Activated CD8-positive, alpha-beta memory T cell treated with anti-CD3 and anti-CD28 coated beads, Interleukin-2, amount 50 U/mL, for 24 hours (primary cell): ENCODE measurements around the gene CDK6.

Experiments used
- DNase-seq: peaks from one replicate; pipeline ENCODE4 v3.0.0-alpha.2; 2020; ENCODE audit errors: extremely low read depth

CDK6 gene

GRCh38 chr7:92681633-92682032 is 154.7 kb downstream of the CDK6 start:
- DNase-seq, result no peak

- no peak for DNase-seq
These were observed 155.9 kb downstream of the CDK6 start for GRCh38 chr7:92680442-92680841.

- DNase-seq, result no peak
These were observed 158.0 kb downstream of the CDK6 start for GRCh38 chr7:92678291-92678920.

- no peak for DNase-seq
These were observed 162.0 kb downstream of the CDK6 start for GRCh38 chr7:92674379-92674778.

- DNase-seq, result no peak
These were observed 164.7 kb downstream of the CDK6 start for GRCh38 chr7:92671505-92672169.

GRCh38 chr7:92670204-92670851 is 166.0 kb downstream of the CDK6 start:
- no peak for DNase-seq

- DNase-seq, result no peak
These were observed 166.7 kb downstream of the CDK6 start for GRCh38 chr7:92669616-92670165.

GRCh38 chr7:92668564-92668963 is 167.8 kb downstream of the CDK6 start:
- DNase-seq, result no peak

- no peak for DNase-seq
These were observed 168.4 kb downstream of the CDK6 start for GRCh38 chr7:92667816-92668535.

- DNase-seq, result no peak
These were observed 170.4 kb downstream of the CDK6 start for GRCh38 chr7:92665926-92666325.

GRCh38 chr7:92661651-92662050 is 174.7 kb downstream of the CDK6 start:
- no peak for DNase-seq

GRCh38 chr7:92658671-92659070 is 177.7 kb downstream of the CDK6 start:
- DNase-seq, result no peak

- DNase-seq, result no peak
These were observed 179.0 kb downstream of the CDK6 start for GRCh38 chr7:92657391-92657790.

GRCh38 chr7:92656121-92656520 is 180.3 kb downstream of the CDK6 start:
- DNase-seq, result no peak

GRCh38 chr7:92655346-92655884 is 181.0 kb downstream of the CDK6 start:
- no peak for DNase-seq

- no peak for DNase-seq
These were observed 183.2 kb downstream of the CDK6 start for GRCh38 chr7:92653136-92653535.

- DNase-seq, result no peak
These were observed 183.8 kb downstream of the CDK6 start for GRCh38 chr7:92652536-92652935.

- DNase-seq, result no peak
These were observed 186.0 kb downstream of the CDK6 start for GRCh38 chr7:92650391-92650790.

- no peak for DNase-seq
These were observed 188.3 kb downstream of the CDK6 start for GRCh38 chr7:92648067-92648466.

GRCh38 chr7:92647652-92648051 is 188.7 kb downstream of the CDK6 start:
- no peak for DNase-seq

- DNase-seq, result no peak
These were observed 189.3 kb downstream of the CDK6 start for GRCh38 chr7:92647011-92647625.
